ENCODE results near the gene CLK4. TPM values are rescaled to one million over a fixed set of nuclear protein-coding genes. Genes with fewer than 3 reads are reported as not detected.

CLK4 gene
- total and polyA plus RNA-seq, 2 donors from 2014 or later: 15.4 to 37.8 TPM

- no peak overlapping the region for H3K27ac ChIP-seq (ENCODE audit: low read depth in 2 of 2, low read length in 2 of 2)
- no peak overlapping the region for H3K9ac ChIP-seq (ENCODE audit: low read length in 3 of 3)
- FAIRE-seq: no peak
- TF ChIP-seq CTCF (IDR thresholded peaks at IDR 0.05; ENCODE audit: borderline replicate concordance, extremely low read depth, insufficient read depth): no peak
- peaks cover 0 to 4% (median 4%) of the 10 kb centered on the region in 3 donors for H3K4me1 ChIP-seq (ENCODE audit: control insufficient read depth in 2 of 3, insufficient read depth in 2 of 3, low read depth in 1 of 3, low read length in 3 of 3)
- intact Hi-C loops (cut with DNase I): no loop called here
- H3K4me3 ChIP-seq (ENCODE audit: low read length in 3 of 3): no peak overlapping the region
- H3K9me3 ChIP-seq (ENCODE audit: control insufficient read depth in 2 of 3, insufficient read depth in 1 of 3, low read length in 3 of 3): no peaks in the 10 kb centered on the region
- DNase-seq: no peak
- no peaks in the 10 kb centered on the region for H3K36me3 ChIP-seq (ENCODE audit: control insufficient read depth in 2 of 3, insufficient read depth in 3 of 3, low read length in 3 of 3)
- H3K27me3 ChIP-seq (ENCODE audit: control insufficient read depth, insufficient read depth, low read length): no peaks in the 10 kb centered on the region
These were observed 69.4 kb downstream of the CLK4 start for GRCh38 chr5:178557416-178557815.

- no peak overlapping the region for H3K9ac ChIP-seq (ENCODE audit: low read length in 3 of 3)
- H3K4me3 ChIP-seq (ENCODE audit: low read length in 3 of 3): no peak overlapping the region
- H3K36me3 ChIP-seq (ENCODE audit: control insufficient read depth in 2 of 3, insufficient read depth in 3 of 3, low read length in 3 of 3): no peaks in the 10 kb centered on the region
- peaks cover 0 to 4% (median 4%) of the 10 kb centered on the region in 3 donors for H3K4me1 ChIP-seq (ENCODE audit: control insufficient read depth in 2 of 3, insufficient read depth in 2 of 3, low read depth in 1 of 3, low read length in 3 of 3)
- no peaks in the 10 kb centered on the region for H3K9me3 ChIP-seq (ENCODE audit: control insufficient read depth in 2 of 3, insufficient read depth in 1 of 3, low read length in 3 of 3)
- DNase-seq (peak in 1 of 5 donors; percentile 54), FAIRE-seq (no peak)
- TF ChIP-seq CTCF (IDR thresholded peaks at IDR 0.05; ENCODE audit: borderline replicate concordance, extremely low read depth, insufficient read depth): no peak
- intact Hi-C loops (cut with DNase I): no loop called here
- H3K27me3 ChIP-seq (ENCODE audit: control insufficient read depth, insufficient read depth, low read length): no peaks in the 10 kb centered on the region
- H3K27ac ChIP-seq (ENCODE audit: low read depth in 2 of 2, low read length in 2 of 2): no peak overlapping the region
These were observed 71.1 kb downstream of the CLK4 start for GRCh38 chr5:178555771-178556211.

- DNase-seq (peak in 1 of 5 donors; percentile 10), FAIRE-seq (no peak)
- TF ChIP-seq CTCF (IDR thresholded peaks at IDR 0.05; ENCODE audit: borderline replicate concordance, extremely low read depth, insufficient read depth): no peak
- no peaks in the 10 kb centered on the region for H3K27me3 ChIP-seq (ENCODE audit: control insufficient read depth, insufficient read depth, low read length)
- H3K27ac ChIP-seq (ENCODE audit: low read depth in 2 of 2, low read length in 2 of 2): no peak overlapping the region
- no peaks in the 10 kb centered on the region for H3K36me3 ChIP-seq (ENCODE audit: control insufficient read depth in 2 of 3, insufficient read depth in 3 of 3, low read length in 3 of 3)
- no peak overlapping the region for H3K4me3 ChIP-seq (ENCODE audit: low read length in 3 of 3)
- H3K9me3 ChIP-seq (ENCODE audit: control insufficient read depth in 2 of 3, insufficient read depth in 1 of 3, low read length in 3 of 3): no peaks in the 10 kb centered on the region
- H3K9ac ChIP-seq (ENCODE audit: low read length in 3 of 3): no peak overlapping the region
- intact Hi-C loops (cut with DNase I): no loop called here
- peaks cover 0 to 4% (median 4%) of the 10 kb centered on the region in 3 donors for H3K4me1 ChIP-seq (ENCODE audit: control insufficient read depth in 2 of 3, insufficient read depth in 2 of 3, low read depth in 1 of 3, low read length in 3 of 3)
These were observed 71.8 kb downstream of the CLK4 start for GRCh38 chr5:178555005-178555404.

- intact Hi-C loops (cut with DNase I): loop anchor here (5.0 kb wide), 1 partner anchor 277 kb away; no protein-coding TSS in a partner anchor
- Histone ChIP-seq H3K36me3 (ENCODE audit: control insufficient read depth in 2 of 3, insufficient read depth in 3 of 3, low read length in 3 of 3) (no peaks in the 10 kb centered on the region), H3K9me3 (ENCODE audit: control insufficient read depth in 2 of 3, insufficient read depth in 1 of 3, low read length in 3 of 3) (no peaks in the 10 kb centered on the region), H3K27me3 (ENCODE audit: control insufficient read depth, insufficient read depth, low read length) (no peaks in the 10 kb centered on the region), H3K4me3 (ENCODE audit: low read length in 3 of 3) (no peak overlapping the region), H3K27ac (ENCODE audit: low read depth in 2 of 2, low read length in 2 of 2) (no peak overlapping the region), H3K4me1 (ENCODE audit: control insufficient read depth in 2 of 3, insufficient read depth in 2 of 3, low read depth in 1 of 3, low read length in 3 of 3) (peaks cover 0 to 4% (median 4%) of the 10 kb centered on the region in 3 donors), H3K9ac (ENCODE audit: low read length in 3 of 3) (no peak overlapping the region)
- DNase-seq (peak in 1 of 5 donors; percentile 25), FAIRE-seq (no peak)
- no peak for TF ChIP-seq CTCF (IDR thresholded peaks at IDR 0.05; ENCODE audit: borderline replicate concordance, extremely low read depth, insufficient read depth)
These were observed 72.5 kb downstream of the CLK4 start for GRCh38 chr5:178554311-178554710.

Data from kidney (tissue), 14 donors.